H1 (cell line): ENCODE measurements around the gene IFNAR2. TPM values are rescaled to one million over a fixed set of nuclear protein-coding genes. Genes with fewer than 3 reads are reported as not detected.

Experiments
- CTCF ChIA-PET: fragments of 300-600 bp; sonication (Branson Sonifier 250); formaldehyde crosslinking; loops from one replicate; lab custom pipeline; 2021; ENCODE audit not compliant: partially characterized antibody; lab: Charles Lee
- POLR2A ChIA-PET: fragments of 300-600 bp; sonication (Branson Sonifier 250); formaldehyde crosslinking; loops from one replicate; lab custom pipeline; 2021; ENCODE audit warnings: inconsistent platforms; ENCODE audit not compliant: partially characterized antibody; lab: Charles Lee
- DNase-seq, 2 experiments: peaks; one replicate each; pipeline versions ENCODE4 v3.0.0 to v3.0.0-alpha.2; 2010 to 2022; ENCODE audit warnings: low spot score in 2 of 2, low read depth in 1 of 2, mixed read lengths in 1 of 2
- FAIRE-seq: peaks from 2 replicates; lab custom pipeline; 2011; peaks lifted over from hg19 to GRCh38; lab: Jason Lieb, UNC
- H2AFZ ChIP-seq: 2 replicates; pipeline ENCODE4 v1.8.1; 2012; ENCODE audit warnings: low read length, inconsistent platforms
- H2AK5ac ChIP-seq: 2 replicates; pipeline ENCODE4 v1.6.1; 2013; ENCODE audit warnings: low read depth, low read length
- H2BK120ac ChIP-seq: replicated peaks from 2 replicates; pipeline ENCODE3; 2013; ENCODE audit warnings: low read depth, low read length, inconsistent platforms
- H2BK12ac ChIP-seq: 2 replicates; pipeline ENCODE4 v1.6.1; 2013; ENCODE audit warnings: low read depth, low read length
- H2BK15ac ChIP-seq: 2 replicates; pipeline ENCODE4 v1.6.1; 2013; ENCODE audit warnings: low read length
- H2BK20ac ChIP-seq: 2 replicates; pipeline ENCODE4 v1.6.1; 2013; ENCODE audit warnings: low read length
- H2BK5ac ChIP-seq: 2 replicates; pipeline ENCODE4 v1.6.1; 2013; ENCODE audit warnings: low read depth, low read length
- H3K14ac ChIP-seq: 2 replicates; pipeline ENCODE4 v1.6.1; 2013; ENCODE audit warnings: inconsistent platforms; ENCODE audit not compliant: insufficient read length
- H3K18ac ChIP-seq: 2 replicates; pipeline ENCODE4 v1.6.1; 2013; ENCODE audit warnings: low read length; ENCODE audit errors: extremely low read depth
- H3K23ac ChIP-seq: 2 replicates; pipeline ENCODE4 v1.6.1; 2013; ENCODE audit warnings: inconsistent platforms; ENCODE audit not compliant: insufficient read length
- H3K23me2 ChIP-seq: 2 replicates; pipeline ENCODE4 v1.6.1; 2013; ENCODE audit warnings: low read depth, low read length
- H3K27ac ChIP-seq: 2 replicates; pipeline ENCODE4 v1.6.1; 2011; ENCODE audit warnings: low read depth, low read length, inconsistent platforms
- H3K27me3 ChIP-seq, 4 experiments: replicated peaks in 1 of 4; 1 replicate in 1 of 4; 2 replicates in 3 of 4; pipeline versions ENCODE4 v1.6.1 to v1.8.1; 2011 to 2013; ENCODE audit warnings: low read length in 3 of 4, mild to moderate bottlenecking in 3 of 4, inconsistent platforms in 2 of 4, mixed read lengths in 2 of 4, moderate library complexity in 1 of 4; ENCODE audit not compliant: control insufficient read depth in 3 of 4, insufficient read depth in 3 of 4; ENCODE audit errors: extremely low read depth in 1 of 4
- H3K36me3 ChIP-seq, 4 experiments: 2 replicates each; pipeline versions ENCODE4 v1.6.1 to v1.8.1; 2011 to 2013; ENCODE audit warnings: mild to moderate bottlenecking in 4 of 4, low read length in 3 of 4, moderate library complexity in 2 of 4, control low read depth in 1 of 4, inconsistent platforms in 1 of 4; ENCODE audit not compliant: insufficient read depth in 4 of 4, control insufficient read depth in 2 of 4
- H3K4ac ChIP-seq: replicated peaks from 2 replicates; pipeline ENCODE3; 2013; ENCODE audit warnings: low read length, low read depth, mixed read lengths, inconsistent platforms; ENCODE audit not compliant: insufficient read length
- H3K4me1 ChIP-seq, 4 experiments: replicated peaks in 1 of 4; 1 replicate in 1 of 4; 2 replicates in 3 of 4; pipeline versions ENCODE4 v1.6.1 to v1.8.1; 2011 to 2013; ENCODE audit warnings: low read length in 3 of 4, inconsistent platforms in 2 of 4, mixed read lengths in 1 of 4; ENCODE audit not compliant: insufficient read depth in 4 of 4, control insufficient read depth in 3 of 4
- H3K4me2 ChIP-seq, 2 experiments: 2 replicates each; pipeline versions ENCODE4 v1.6.1 to v1.8.1; 2011 to 2013; ENCODE audit warnings: low read depth in 2 of 2, low read length in 2 of 2, control low read depth in 1 of 2, inconsistent platforms in 1 of 2, mild to moderate bottlenecking in 1 of 2; ENCODE audit not compliant: insufficient read depth in 1 of 2
- H3K4me3 ChIP-seq, 4 experiments: fragments of 200-600, 300-600 bp in 1 of 4; sonication (generic), shearing (Covaris generic), sonication (Bioruptor Twin) in 1 of 4; 2 replicates each; pipeline versions ENCODE4 v1.5.1 to v1.8.1; 2011 to 2016; ENCODE audit warnings: low read length in 4 of 4, low read depth in 3 of 4, control low read depth in 2 of 4, inconsistent platforms in 2 of 4, mild to moderate bottlenecking in 2 of 4, mixed read lengths in 1 of 4, moderate library complexity in 1 of 4; ENCODE audit not compliant: insufficient read depth in 2 of 4; ENCODE audit errors: extremely low read depth in 1 of 4
- H3K56ac ChIP-seq: replicated peaks from 2 replicates; pipeline ENCODE3; 2013; ENCODE audit warnings: low read depth, mild to moderate bottlenecking, mixed read lengths, low read length, inconsistent platforms; ENCODE audit not compliant: insufficient read length
- H3K79me1 ChIP-seq: 2 replicates; pipeline ENCODE4 v1.6.1; 2013; ENCODE audit warnings: low read depth, low read length, control low read depth
- H3K79me2 ChIP-seq, 2 experiments: 2 replicates each; pipeline versions ENCODE4 v1.6.1 to v1.8.1; 2012 to 2013; ENCODE audit warnings: low read length in 2 of 2, mild to moderate bottlenecking in 2 of 2, inconsistent platforms in 1 of 2; ENCODE audit not compliant: insufficient read depth in 2 of 2, control insufficient read depth in 1 of 2
- H3K9ac ChIP-seq, 4 experiments: replicated peaks in 1 of 4; 1 replicate in 1 of 4; 2 replicates in 3 of 4; pipeline versions ENCODE4 v1.6.1 to v1.8.1; 2011 to 2013; ENCODE audit warnings: low read depth in 3 of 4, low read length in 3 of 4, control low read depth in 2 of 4, mild to moderate bottlenecking in 2 of 4, moderate library complexity in 2 of 4, inconsistent platforms in 1 of 4; ENCODE audit errors: extremely low read depth in 1 of 4
- H3K9me3 ChIP-seq, 2 experiments: 2 replicates each; pipeline versions ENCODE4 v1.6.1 to v1.8.1; 2012 to 2013; ENCODE audit warnings: mild to moderate bottlenecking in 2 of 2, moderate library complexity in 2 of 2, control low read depth in 1 of 2, inconsistent platforms in 1 of 2, low read depth in 1 of 2, low read length in 1 of 2, mixed read lengths in 1 of 2; ENCODE audit not compliant: insufficient read depth in 2 of 2
- H4K20me1 ChIP-seq, 2 experiments: replicated peaks in 1 of 2; 2 replicates each; pipeline versions ENCODE3 to v1.8.1; 2011 to 2013; ENCODE audit warnings: inconsistent platforms in 2 of 2, low read length in 2 of 2, mild to moderate bottlenecking in 1 of 2; ENCODE audit not compliant: insufficient read depth in 2 of 2, control insufficient read depth in 1 of 2
- H4K5ac ChIP-seq: 2 replicates; pipeline ENCODE4 v1.6.1; 2013; ENCODE audit warnings: low read length, low read depth, mixed read lengths, inconsistent platforms; ENCODE audit not compliant: insufficient read length
- H4K8ac ChIP-seq: 2 replicates; pipeline ENCODE4 v1.8.0; 2013; ENCODE audit warnings: mild to moderate bottlenecking, moderate library complexity, low read length, inconsistent platforms; ENCODE audit not compliant: insufficient read depth; ENCODE audit errors: extremely low read depth
- H4K91ac ChIP-seq: replicated peaks from 2 replicates; pipeline ENCODE3; 2013; ENCODE audit warnings: low read length, mixed read lengths, inconsistent platforms; ENCODE audit not compliant: insufficient read length
- ASH2L ChIP-seq: fragments of 200-600, 300-600 bp; sonication (generic); IDR thresholded peaks from one replicate; pipeline ENCODE4 v1.7.1; 2017; ENCODE audit warnings: low read length
- GTF2F1 ChIP-seq: IDR thresholded peaks from 2 replicates; pipeline ENCODE4 v1.6.1; 2012; ENCODE audit warnings: low read depth, low read length, improper control_type of control experiment, borderline replicate concordance
- KDM4A ChIP-seq: IDR thresholded peaks from one replicate; pipeline ENCODE4 v1.7.1; 2012; ENCODE audit warnings: low read depth, mild to moderate bottlenecking, moderate library complexity, low read length, inconsistent platforms; ENCODE audit not compliant: severe bottlenecking
- POLR2A ChIP-seq, 2 experiments: IDR thresholded peaks; 1 replicate in 1 of 2; 2 replicates in 1 of 2; pipeline ENCODE4 v1.6.1; 2011; ENCODE audit warnings: low read depth in 2 of 2, low read length in 2 of 2, mild to moderate bottlenecking in 2 of 2; ENCODE audit errors: control extremely low read depth in 1 of 2
- POLR2AphosphoS5 ChIP-seq: IDR thresholded peaks from 2 replicates; pipeline ENCODE4 v1.6.1; 2011; ENCODE audit warnings: low read depth, low read length
- RFX5 ChIP-seq: IDR thresholded peaks from 2 replicates; pipeline ENCODE4 v1.6.1; 2011; ENCODE audit warnings: low read depth, low read length, improper control_type of control experiment, borderline replicate concordance
- SAP30 ChIP-seq: fragments of 300-600 bp; sonication (generic); IDR thresholded peaks from 2 replicates; pipeline ENCODE4 v1.7.1; 2012; ENCODE audit warnings: low read length, moderate library complexity, mild to moderate bottlenecking, inconsistent platforms; ENCODE audit not compliant: insufficient read depth, insufficient replicate concordance
- TAF7 ChIP-seq: optimal IDR thresholded peaks from 2 replicates; pipeline ENCODE3; 2011; ENCODE audit warnings: low read depth, mild to moderate bottlenecking, inconsistent platforms, low read length, moderate library complexity, borderline replicate concordance
- WGBS, 2 experiments: shearing (Covaris generic) in 1 of 2; methylation state at CpG; one replicate each; pipeline versions ENCODE4 v1.1.6 to v1.1.7; 2013 to 2015; ENCODE audit warnings: low lambda C conversion rate in 2 of 2, mixed read lengths in 2 of 2, inconsistent platforms in 1 of 2, low coverage in 1 of 2, missing lambda C conversion rate in 1 of 2; ENCODE audit not compliant: insufficient replicate concordance in 2 of 2, insufficient coverage in 1 of 2, insufficient read length in 1 of 2; ENCODE audit errors: extremely low coverage in 1 of 2, missing lambda C conversion rate in 1 of 2; 5-methylcytosine and 5-hydroxymethylcytosine counted together
- polyA plus RNA-seq, 7 experiments: library from polyadenylated mRNA; depleted of rRNA in 3 of 7; stranded (reverse) in 5 of 7; unstranded in 2 of 7; fragments of >200 nt in 5 of 7; fragments of 200-250 nt in 2 of 7; gene quantifications; 1 replicate in 5 of 7; 2 replicates in 1 of 7; 4 replicates in 1 of 7; pipeline versions ENCODE4 v1.2.1 to v1.2.3, GENCODE V29; 2011 to 2013; ENCODE audit warnings: missing spikeins in 2 of 7, mixed read lengths in 2 of 7
- total RNA-seq: library from RNA; stranded (reverse); fragmentation: NEBNext Ultra II Directional; extraction: Animal tissue kit (Norgen Biotek cat#: 25700); gene quantifications from 2 replicates; pipeline ENCODE4 v1.2.1, GENCODE V29; 2021
- TF ChIP-seq, protein P1 (sequence below), 3 experiments: IDR thresholded peaks; 1 replicate in 2 of 3; 2 replicates in 1 of 3; pipeline versions ENCODE4 v1.5.1 to v1.6.1; 2011; ENCODE audit warnings: low read length in 3 of 3, mild to moderate bottlenecking in 3 of 3, inconsistent platforms in 2 of 3, low read depth in 1 of 3, moderate library complexity in 1 of 3; ENCODE audit not compliant: insufficient read depth in 1 of 3; ENCODE audit errors: control extremely low read depth in 1 of 3
- TF ChIP-seq, protein P2 (sequence below): IDR thresholded peaks from 2 replicates; pipeline ENCODE4 v1.6.1; 2012; ENCODE audit warnings: low read length, inconsistent platforms

Gene IFNAR2
- total and polyA plus RNA-seq, 2 of the 8 experiments (the other 6 are each of a cell fraction or from before 2014, with no cell fraction given), result 12.2 to 16.1 TPM

DNA sequence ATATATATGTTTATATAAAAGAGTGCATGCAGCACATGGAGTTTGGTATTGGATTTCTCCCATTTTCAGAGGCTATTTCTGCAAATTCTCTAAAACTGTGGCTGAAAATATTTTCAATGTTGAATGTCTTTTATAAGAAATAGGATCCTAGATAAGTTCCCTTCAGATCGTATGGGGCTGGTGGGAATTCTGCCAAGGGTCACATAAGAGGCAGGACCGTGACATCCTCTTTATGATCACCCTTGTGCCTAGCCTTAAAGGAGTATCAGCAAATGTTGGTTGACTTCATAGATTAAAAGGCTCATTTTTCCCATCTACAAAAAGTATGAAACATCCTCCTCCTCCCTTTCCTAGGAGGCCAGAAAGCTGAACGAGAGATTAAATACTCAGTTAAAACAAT, 1.3 kb upstream of the IFNAR2 start:
- Histone ChIP-seq H2BK15ac (no peak overlapping the region), H3K27ac (no peak overlapping the region), H3K14ac (no peak overlapping the region), H4K20me1 (peaks cover 0 to 3% of the 10 kb centered on the region in 2 experiments), H3K79me2 (peaks cover 0 to 22% of the 10 kb centered on the region in 2 experiments; a peak in 2 of 4 replicates), H3K36me3 (no peaks in the 10 kb centered on the region), H3K18ac (no peak overlapping the region), H4K8ac (no peak overlapping the region), H2BK12ac (no peak overlapping the region), H2BK20ac (no peak overlapping the region), H2AK5ac (no peak overlapping the region), H3K9me3 (no peaks in the 10 kb centered on the region), H3K23me2 (peaks cover 4% of the 10 kb centered on the region; the same call in 1 of the 2 replicates), H3K4ac (no peak overlapping the region), H3K23ac (no peak overlapping the region), H3K79me1 (peaks cover 3% of the 10 kb centered on the region; the same call in 1 of the 2 replicates), H2BK120ac (no peak overlapping the region), H3K4me1 (peaks cover 0 to 4% (median under 1%) of the 10 kb centered on the region in 4 experiments; a peak in 2 of 7 replicates), H4K5ac (no peak overlapping the region), H3K9ac (no peak overlapping the region), H3K4me3 (no peak overlapping the region), H3K56ac (no peak overlapping the region), H3K4me2 (no peak overlapping the region), H2BK5ac (no peak overlapping the region), H3K27me3 (no peaks in the 10 kb centered on the region), H2AFZ (no peak overlapping the region), H4K91ac (no peak overlapping the region)
- DNase-seq, result no peak
- POLR2A ChIA-PET, result no interaction called here
- WGBS, 2 experiments, result 95% methylated on average over 3 of the region's 3 CpGs; no CpG with 5 or more reads in 1 of the 2 experiments
- TF ChIP-seq GTF2F1 (no peak), KDM4A (no peak), TAF7 (no peak), POLR2A (IDR thresholded peaks at IDR 0.05; ENCODE audit: control extremely low read depth in 1 of 2, low read depth in 2 of 2, low read length in 2 of 2) (no peak), ASH2L (no peak), RFX5 (no peak), POLR2AphosphoS5 (no peak), SAP30 (no peak)
- TF ChIP-seq, protein P1, sequence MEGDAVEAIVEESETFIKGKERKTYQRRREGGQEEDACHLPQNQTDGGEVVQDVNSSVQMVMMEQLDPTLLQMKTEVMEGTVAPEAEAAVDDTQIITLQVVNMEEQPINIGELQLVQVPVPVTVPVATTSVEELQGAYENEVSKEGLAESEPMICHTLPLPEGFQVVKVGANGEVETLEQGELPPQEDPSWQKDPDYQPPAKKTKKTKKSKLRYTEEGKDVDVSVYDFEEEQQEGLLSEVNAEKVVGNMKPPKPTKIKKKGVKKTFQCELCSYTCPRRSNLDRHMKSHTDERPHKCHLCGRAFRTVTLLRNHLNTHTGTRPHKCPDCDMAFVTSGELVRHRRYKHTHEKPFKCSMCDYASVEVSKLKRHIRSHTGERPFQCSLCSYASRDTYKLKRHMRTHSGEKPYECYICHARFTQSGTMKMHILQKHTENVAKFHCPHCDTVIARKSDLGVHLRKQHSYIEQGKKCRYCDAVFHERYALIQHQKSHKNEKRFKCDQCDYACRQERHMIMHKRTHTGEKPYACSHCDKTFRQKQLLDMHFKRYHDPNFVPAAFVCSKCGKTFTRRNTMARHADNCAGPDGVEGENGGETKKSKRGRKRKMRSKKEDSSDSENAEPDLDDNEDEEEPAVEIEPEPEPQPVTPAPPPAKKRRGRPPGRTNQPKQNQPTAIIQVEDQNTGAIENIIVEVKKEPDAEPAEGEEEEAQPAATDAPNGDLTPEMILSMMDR (IDR thresholded peaks at IDR 0.05; ENCODE audit: control extremely low read depth in 1 of 3, insufficient read depth in 1 of 3, low read depth in 1 of 3, low read length in 3 of 3), result no peak
- TF ChIP-seq, protein P2, sequence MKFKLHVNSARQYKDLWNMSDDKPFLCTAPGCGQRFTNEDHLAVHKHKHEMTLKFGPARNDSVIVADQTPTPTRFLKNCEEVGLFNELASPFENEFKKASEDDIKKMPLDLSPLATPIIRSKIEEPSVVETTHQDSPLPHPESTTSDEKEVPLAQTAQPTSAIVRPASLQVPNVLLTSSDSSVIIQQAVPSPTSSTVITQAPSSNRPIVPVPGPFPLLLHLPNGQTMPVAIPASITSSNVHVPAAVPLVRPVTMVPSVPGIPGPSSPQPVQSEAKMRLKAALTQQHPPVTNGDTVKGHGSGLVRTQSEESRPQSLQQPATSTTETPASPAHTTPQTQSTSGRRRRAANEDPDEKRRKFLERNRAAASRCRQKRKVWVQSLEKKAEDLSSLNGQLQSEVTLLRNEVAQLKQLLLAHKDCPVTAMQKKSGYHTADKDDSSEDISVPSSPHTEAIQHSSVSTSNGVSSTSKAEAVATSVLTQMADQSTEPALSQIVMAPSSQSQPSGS, result no peak
- CTCF ChIA-PET, result interaction anchor here (0.6 to 2.2 kb wide), 2 partner anchors 10 to 217 kb away, joined by 3 to 7 read pairs; no protein-coding TSS in a partner anchor
- FAIRE-seq, result no peak
